Endothelial cell of umbilical vein (primary cell): ENCODE results near the gene KRT17.

Experiments used
- EZH2 ChIP-seq: IDR thresholded peaks from 2 replicates; pipeline ENCODE4 v1.6.1; 2012; ENCODE audit warnings: borderline replicate concordance, low read depth, mild to moderate bottlenecking, moderate library complexity, low read length, inconsistent platforms; ENCODE audit not compliant: severe bottlenecking
- FOS ChIP-seq: IDR thresholded peaks from 2 replicates; pipeline ENCODE4 v1.6.1; 2011; ENCODE audit warnings: mild to moderate bottlenecking, low read length, moderate library complexity, borderline replicate concordance; ENCODE audit not compliant: insufficient read depth
- GATA2 ChIP-seq: IDR thresholded peaks from 2 replicates; pipeline ENCODE4 v1.7.0; 2011; ENCODE audit warnings: low read depth, mild to moderate bottlenecking, moderate library complexity, mixed read lengths, low read length; ENCODE audit not compliant: insufficient read length, insufficient read depth
- JUN ChIP-seq: IDR thresholded peaks from 2 replicates; pipeline ENCODE4 v1.6.1; 2011; ENCODE audit warnings: borderline replicate concordance, low read depth; ENCODE audit not compliant: insufficient read length, insufficient read depth
- MAX ChIP-seq: IDR thresholded peaks from 2 replicates; pipeline ENCODE4 v1.6.1; 2011; ENCODE audit not compliant: insufficient read depth, insufficient read length
- MYC ChIP-seq: IDR thresholded peaks from one replicate; pipeline ENCODE4 v1.6.1; 2011; ENCODE audit warnings: mild to moderate bottlenecking, low read depth, low read length
- POLR2A ChIP-seq: IDR thresholded peaks from 2 replicates; pipeline ENCODE4 v1.6.1; 2012; ENCODE audit warnings: low read depth, mild to moderate bottlenecking, control low read depth, low read length
- POLR2AphosphoS5 ChIP-seq: IDR thresholded peaks from 2 replicates; pipeline ENCODE4 v1.6.1; 2012; ENCODE audit warnings: low read depth, mild to moderate bottlenecking, control low read depth, low read length, moderate library complexity; ENCODE audit not compliant: insufficient read depth
- TF ChIP-seq, protein P1 (sequence below), 2 donors: IDR thresholded peaks; 1 replicate in 1 of 2; 2 replicates in 1 of 2; pipeline ENCODE4 v1.5.1; 2011; ENCODE audit warnings: low read length in 2 of 2, mild to moderate bottlenecking in 2 of 2, moderate library complexity in 2 of 2, control low read depth in 1 of 2, inconsistent platforms in 1 of 2, low read depth in 1 of 2; ENCODE audit not compliant: insufficient read depth in 1 of 2; ENCODE audit errors: extremely low read depth in 1 of 2

DNA sequence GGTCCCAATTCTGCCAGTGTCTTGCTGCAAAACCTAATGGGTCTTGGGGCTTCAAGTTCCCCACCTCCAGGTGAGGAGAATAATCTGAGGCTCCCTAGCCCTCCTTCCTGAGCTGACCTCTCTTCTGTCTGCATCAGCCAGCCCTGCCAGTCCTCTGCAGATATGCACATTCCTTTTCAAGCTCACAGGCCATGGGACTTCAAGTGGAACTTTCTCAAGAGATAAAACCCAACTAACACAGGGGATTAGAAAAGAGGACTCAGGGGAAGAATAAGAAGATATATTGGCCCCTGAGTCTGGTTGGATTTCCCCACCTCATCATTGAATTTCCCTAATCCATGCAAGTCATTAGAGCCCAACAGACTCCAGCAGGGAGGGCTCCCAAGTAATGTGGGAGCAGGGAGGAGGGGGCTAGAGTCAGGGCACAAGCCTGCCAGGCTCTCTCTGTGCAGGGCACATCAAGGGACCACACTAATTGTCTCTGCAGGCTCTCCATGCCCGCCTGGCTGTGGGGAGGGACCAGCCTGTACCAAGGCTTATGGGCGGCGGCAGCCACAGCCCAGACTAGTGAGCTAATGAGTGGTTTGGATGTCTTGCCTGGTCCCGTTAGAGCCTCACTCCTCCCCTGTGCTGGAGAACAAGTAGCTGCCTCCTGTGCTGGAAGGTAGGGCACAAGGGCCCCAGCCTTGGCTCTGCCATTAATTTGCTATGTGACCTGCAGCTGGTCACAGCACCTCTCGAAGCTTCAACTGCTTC lies 38.9 kb downstream of the KRT17 start:
- TF ChIP-seq POLR2A (no peak), GATA2 (no peak), POLR2AphosphoS5 (no peak), JUN (no peak), EZH2 (no peak), MYC (no peak), MAX (no peak), FOS (no peak)
- TF ChIP-seq, protein P1, sequence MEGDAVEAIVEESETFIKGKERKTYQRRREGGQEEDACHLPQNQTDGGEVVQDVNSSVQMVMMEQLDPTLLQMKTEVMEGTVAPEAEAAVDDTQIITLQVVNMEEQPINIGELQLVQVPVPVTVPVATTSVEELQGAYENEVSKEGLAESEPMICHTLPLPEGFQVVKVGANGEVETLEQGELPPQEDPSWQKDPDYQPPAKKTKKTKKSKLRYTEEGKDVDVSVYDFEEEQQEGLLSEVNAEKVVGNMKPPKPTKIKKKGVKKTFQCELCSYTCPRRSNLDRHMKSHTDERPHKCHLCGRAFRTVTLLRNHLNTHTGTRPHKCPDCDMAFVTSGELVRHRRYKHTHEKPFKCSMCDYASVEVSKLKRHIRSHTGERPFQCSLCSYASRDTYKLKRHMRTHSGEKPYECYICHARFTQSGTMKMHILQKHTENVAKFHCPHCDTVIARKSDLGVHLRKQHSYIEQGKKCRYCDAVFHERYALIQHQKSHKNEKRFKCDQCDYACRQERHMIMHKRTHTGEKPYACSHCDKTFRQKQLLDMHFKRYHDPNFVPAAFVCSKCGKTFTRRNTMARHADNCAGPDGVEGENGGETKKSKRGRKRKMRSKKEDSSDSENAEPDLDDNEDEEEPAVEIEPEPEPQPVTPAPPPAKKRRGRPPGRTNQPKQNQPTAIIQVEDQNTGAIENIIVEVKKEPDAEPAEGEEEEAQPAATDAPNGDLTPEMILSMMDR (IDR thresholded peaks at IDR 0.05; ENCODE audit: extremely low read depth in 1 of 2, insufficient read depth in 1 of 2, low read depth in 1 of 2, low read length in 2 of 2), result no peak
